Calu3 (cell line): ENCODE data around the gene ZNF670. TPM values are rescaled to one million over a fixed set of nuclear protein-coding genes. Genes with fewer than 3 reads are reported as not detected.

Experiments
- BruUV-seq: library from RNA; stranded (reverse); fragments of 400-500 nt; replicated peaks from 2 replicates; lab custom pipeline; 2021; lab: Mats Ljungman, UMichigan
- CTCF ChIA-PET: fragments of 300-600 bp; sonication (Branson Sonifier 250); formaldehyde crosslinking; loops from one replicate; lab custom pipeline; 2022; ENCODE audit warnings: antibody characterized with exemption; lab: Charles Lee
- DNase-seq: peaks from one replicate; pipeline ENCODE4 v3.0.0; 2022
- H3K27ac Mint-ChIP-seq: one replicate; pipeline ENCODE4 v1.8.0; 2022; ENCODE audit warnings: mixed read lengths; ENCODE audit not compliant: unreplicated experiment
- H3K27me3 Mint-ChIP-seq: one replicate; pipeline ENCODE4 v1.8.0; 2022; ENCODE audit warnings: mixed read lengths; ENCODE audit not compliant: unreplicated experiment
- H3K36me3 Mint-ChIP-seq: one replicate; pipeline ENCODE4 v1.8.0; 2022; ENCODE audit warnings: mild to moderate bottlenecking, moderate library complexity, mixed read lengths; ENCODE audit not compliant: insufficient read depth, unreplicated experiment
- H3K4me1 Mint-ChIP-seq: one replicate; pipeline ENCODE4 v1.8.0; 2022; ENCODE audit warnings: mild to moderate bottlenecking, low read depth, mixed read lengths; ENCODE audit not compliant: unreplicated experiment
- H3K4me3 Mint-ChIP-seq: one replicate; pipeline ENCODE4 v1.8.0; 2022; ENCODE audit warnings: mild to moderate bottlenecking, low read depth, moderate library complexity, mixed read lengths; ENCODE audit not compliant: unreplicated experiment
- H3K9me3 Mint-ChIP-seq: one replicate; pipeline ENCODE4 v1.8.0; 2022; ENCODE audit warnings: low read depth, mixed read lengths; ENCODE audit not compliant: unreplicated experiment
- intact Hi-C: fragments of 100-400 bp; cut with micrococcal nuclease; formaldehyde crosslinking; loops from one replicate; pipeline ENCODE4 v1.10.0; 2022; ENCODE audit not compliant: unreplicated experiment
- total RNA-seq: library from RNA; stranded (reverse); gene quantifications from 2 replicates; pipeline ENCODE4 v1.2.3, GENCODE V29; 2022
- TF ChIP-seq, protein P1 (sequence below): fragments of 200-600 bp; IDR thresholded peaks from one replicate; pipeline ENCODE4 v1.8.0; 2022; ENCODE audit warnings: antibody characterized with exemption; ENCODE audit not compliant: unreplicated experiment

ZNF670 gene
- total RNA-seq, 1 experiment from 2014 or later = 6.1 TPM

DNA sequence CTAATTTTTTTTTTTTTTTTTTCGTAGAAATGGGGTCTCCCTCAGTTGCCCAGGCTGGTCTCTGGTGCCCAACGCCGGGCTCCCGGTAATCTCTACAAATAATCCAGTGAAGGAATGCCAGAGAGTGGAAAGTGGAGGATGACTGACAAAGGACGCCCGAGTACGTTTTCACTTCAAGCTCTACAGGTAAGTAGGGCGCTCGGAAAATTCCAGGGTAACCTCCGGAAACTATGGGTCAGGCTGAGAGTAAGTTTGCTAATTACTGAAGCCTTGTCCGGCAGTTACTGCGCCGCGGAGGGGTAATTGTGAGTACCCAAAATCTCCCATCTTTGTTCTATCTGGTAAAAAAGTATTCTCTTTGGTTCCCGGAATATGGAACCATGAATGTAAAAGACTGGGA is 27.4 kb upstream of the ZNF670 start:
- TF ChIP-seq, protein P1, sequence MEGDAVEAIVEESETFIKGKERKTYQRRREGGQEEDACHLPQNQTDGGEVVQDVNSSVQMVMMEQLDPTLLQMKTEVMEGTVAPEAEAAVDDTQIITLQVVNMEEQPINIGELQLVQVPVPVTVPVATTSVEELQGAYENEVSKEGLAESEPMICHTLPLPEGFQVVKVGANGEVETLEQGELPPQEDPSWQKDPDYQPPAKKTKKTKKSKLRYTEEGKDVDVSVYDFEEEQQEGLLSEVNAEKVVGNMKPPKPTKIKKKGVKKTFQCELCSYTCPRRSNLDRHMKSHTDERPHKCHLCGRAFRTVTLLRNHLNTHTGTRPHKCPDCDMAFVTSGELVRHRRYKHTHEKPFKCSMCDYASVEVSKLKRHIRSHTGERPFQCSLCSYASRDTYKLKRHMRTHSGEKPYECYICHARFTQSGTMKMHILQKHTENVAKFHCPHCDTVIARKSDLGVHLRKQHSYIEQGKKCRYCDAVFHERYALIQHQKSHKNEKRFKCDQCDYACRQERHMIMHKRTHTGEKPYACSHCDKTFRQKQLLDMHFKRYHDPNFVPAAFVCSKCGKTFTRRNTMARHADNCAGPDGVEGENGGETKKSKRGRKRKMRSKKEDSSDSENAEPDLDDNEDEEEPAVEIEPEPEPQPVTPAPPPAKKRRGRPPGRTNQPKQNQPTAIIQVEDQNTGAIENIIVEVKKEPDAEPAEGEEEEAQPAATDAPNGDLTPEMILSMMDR = no peak
- peaks cover 24% of the 10 kb centered on the region for H3K36me3 Mint-ChIP-seq
- DNase-seq = no peak
- peaks cover 13% of the 10 kb centered on the region for H3K4me1 Mint-ChIP-seq
- BruUV-seq = no TSS peak
- peaks cover 21% of the 10 kb centered on the region for H3K9me3 Mint-ChIP-seq
- CTCF ChIA-PET = no interaction called here
- H3K27ac Mint-ChIP-seq = no peak overlapping the region
- intact Hi-C loops = loop anchor here (10.0 kb wide), 1 partner anchor 171 kb away; the partner anchor contains the start of gene AHCTF1
- no peak overlapping the region for H3K4me3 Mint-ChIP-seq
- peaks cover 14% of the 10 kb centered on the region for H3K27me3 Mint-ChIP-seq

GRCh38 chr1:247104965-247105364 is 26.4 kb upstream of the ZNF670 start:
- peaks cover 6% of the 10 kb centered on the region for H3K4me1 Mint-ChIP-seq
- CTCF ChIA-PET = no interaction called here
- TF ChIP-seq, protein P1 = no peak
- H3K27me3 Mint-ChIP-seq = peaks cover 9% of the 10 kb centered on the region
- intact Hi-C loops = loop anchor here (10.0 kb wide), 1 partner anchor 170 kb away; the partner anchor contains the start of gene AHCTF1
- peaks cover 27% of the 10 kb centered on the region for H3K9me3 Mint-ChIP-seq
- H3K36me3 Mint-ChIP-seq = peaks cover 19% of the 10 kb centered on the region
- no TSS peak for BruUV-seq
- no peak for DNase-seq
- no peak overlapping the region for H3K4me3 Mint-ChIP-seq
- H3K27ac Mint-ChIP-seq = peak overlapping the region; percentile 23

- intact Hi-C loops = loop anchor here (10.0 kb wide), 1 partner anchor 169 kb away; the partner anchor contains the start of gene AHCTF1
- H3K27ac Mint-ChIP-seq = peak within 1 kb of the TSS; percentile 89
- peak; percentile 97 for DNase-seq
- BruUV-seq = no TSS peak
- H3K27me3 Mint-ChIP-seq = no peaks in the 10 kb centered on the region
- peaks cover 6% of the 10 kb centered on the region for H3K4me1 Mint-ChIP-seq
- peaks cover 23% of the 10 kb centered on the region for H3K9me3 Mint-ChIP-seq
- TF ChIP-seq, protein P1 = no peak
- CTCF ChIA-PET = no interaction called here
- H3K36me3 Mint-ChIP-seq = peaks cover 24% of the 10 kb centered on the region
- H3K4me3 Mint-ChIP-seq = peak within 1 kb of the TSS; percentile 93
These were observed 25.4 kb upstream of the ZNF670 start, which contains the start of gene ZNF669 for GRCh38 chr1:247103859-247104591. ZNF669 (minus strand) TSS chr1:247104356; CDS start chr1:247104199, 157 bp downstream.

DNA sequence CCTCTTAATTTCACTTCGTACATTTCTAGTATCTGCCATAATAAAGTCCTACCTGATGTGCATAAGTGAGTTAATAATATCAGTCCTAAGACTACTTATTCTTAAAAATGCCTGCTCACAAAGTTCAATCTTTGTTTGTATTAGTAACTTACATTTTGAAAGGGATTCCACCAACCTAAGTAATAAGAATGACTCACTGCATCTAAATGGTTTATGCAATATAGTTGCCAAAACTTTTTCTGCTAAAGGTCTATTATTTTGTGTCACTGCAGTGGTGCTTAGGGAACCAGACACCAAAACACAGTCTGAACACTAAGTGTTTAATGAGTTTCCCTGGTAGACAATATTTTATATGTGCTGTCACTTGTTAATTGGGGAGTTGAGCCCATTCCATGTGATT is 23.8 kb upstream of the ZNF670 start:
- H3K36me3 Mint-ChIP-seq = peaks cover 24% of the 10 kb centered on the region
- TF ChIP-seq, protein P1 = no peak
- H3K27me3 Mint-ChIP-seq = no peaks in the 10 kb centered on the region
- H3K9me3 Mint-ChIP-seq = peaks cover 18% of the 10 kb centered on the region
- H3K27ac Mint-ChIP-seq = no peak overlapping the region
- H3K4me3 Mint-ChIP-seq = no peak overlapping the region
- intact Hi-C loops = loop anchor here (10.0 kb wide), 1 partner anchor 168 kb away; the partner anchor contains the start of gene AHCTF1
- no peak for DNase-seq
- CTCF ChIA-PET = no interaction called here
- peaks cover 6% of the 10 kb centered on the region for H3K4me1 Mint-ChIP-seq
- BruUV-seq = no TSS peak
